Kidney (tissue), 14 donors: ENCODE measurements around the gene PLTP. TPM values are rescaled to one million over a fixed set of nuclear protein-coding genes. Genes with fewer than 3 reads are reported as not detected.

Experiments used
- DNase-seq, 5 donors: peaks; one replicate each; pipeline ENCODE4 v3.0.0-alpha.2; 2013 to 2020
- FAIRE-seq: peaks from 2 replicates; lab custom pipeline; 2012; peaks lifted over from hg19 to GRCh38; lab: Jason Lieb, UNC
- H3K27ac ChIP-seq, 2 donors: one replicate each; pipeline ENCODE4 v1.7.0; 2013; ENCODE audit warnings: low read depth in 2 of 2, low read length in 2 of 2, inconsistent platforms in 1 of 2
- H3K27me3 ChIP-seq: one replicate; pipeline ENCODE4 v1.7.1; 2013; ENCODE audit warnings: low read length, inconsistent platforms; ENCODE audit not compliant: control insufficient read depth, insufficient read depth
- H3K36me3 ChIP-seq, 3 donors: one replicate each; pipeline versions ENCODE4 v1.7.0 to v1.7.1; 2013; ENCODE audit warnings: low read length in 3 of 3, control low read depth in 1 of 3, inconsistent platforms in 1 of 3; ENCODE audit not compliant: insufficient read depth in 3 of 3, control insufficient read depth in 2 of 3
- H3K4me1 ChIP-seq, 3 donors: one replicate each; pipeline versions ENCODE4 v1.7.0 to v1.7.1; 2013; ENCODE audit warnings: low read length in 3 of 3, inconsistent platforms in 1 of 3, low read depth in 1 of 3; ENCODE audit not compliant: control insufficient read depth in 2 of 3, insufficient read depth in 2 of 3
- H3K4me3 ChIP-seq, 3 donors: one replicate each; pipeline versions ENCODE4 v1.7.0 to v1.8.1; 2013; ENCODE audit warnings: low read length in 3 of 3, control low read depth in 1 of 3, inconsistent platforms in 1 of 3
- H3K9ac ChIP-seq, 3 donors: one replicate each; pipeline versions ENCODE4 v1.7.0 to v1.7.1; 2013; ENCODE audit warnings: low read length in 3 of 3, control low read depth in 1 of 3, inconsistent platforms in 1 of 3
- H3K9me3 ChIP-seq, 3 donors: one replicate each; pipeline versions ENCODE4 v1.7.0 to v1.7.1; 2013; ENCODE audit warnings: low read length in 3 of 3, control low read depth in 1 of 3, inconsistent platforms in 1 of 3; ENCODE audit not compliant: control insufficient read depth in 2 of 3, insufficient read depth in 1 of 3
- CTCF ChIP-seq: IDR thresholded peaks from 3 replicates; pipeline ENCODE4 v1.5.1; 2012; ENCODE audit warnings: mild to moderate bottlenecking, moderate library complexity, borderline replicate concordance; ENCODE audit not compliant: insufficient read depth; ENCODE audit errors: extremely low read depth
- intact Hi-C: fragments of 100-400 bp; cut with DNase I; formaldehyde crosslinking; loops from one replicate; pipeline ENCODE4 v1.11.1; 2022
- polyA plus RNA-seq: library from polyadenylated mRNA; stranded (reverse); fragments of 350-450 nt; fragmentation: Illumina TruSeq; extraction: RNeasy Lipid Tissue Mini Kit (QIAGEN cat#74804); gene quantifications from one replicate; pipeline ENCODE4 v1.2.3, GENCODE V29; 2014; ENCODE audit warnings: low read depth, low replicate concordance; ENCODE audit not compliant: insufficient read depth
- total RNA-seq: library from RNA; stranded (reverse); fragmentation: NEBNext Ultra II Directional; extraction: Animal tissue kit (Norgen Biotek cat#: 25700); gene quantifications from one replicate; pipeline ENCODE4 v1.2.1, GENCODE V29; 2021
- donor health status: control.
- donor health status: control.
- donor health status: control.
- donor health status: control.
- donor health status: control.
- donor health status: DM: yes; HTN: yes; CAD: no.
- donor health status: Normal renal cell carcinoma (clear cell type).

PLTP gene
- total and polyA plus RNA-seq, 2 donors from 2014 or later = 345 to 790 TPM

- TF ChIP-seq CTCF = no peak
- intact Hi-C loops = no loop called here
- Histone ChIP-seq H3K4me1 (no peaks in the 10 kb centered on the region), H3K4me3 (no peak overlapping the region), H3K9me3 (no peaks in the 10 kb centered on the region), H3K9ac (no peak overlapping the region), H3K27ac (no peak overlapping the region), H3K27me3 (no peaks in the 10 kb centered on the region), H3K36me3 (peaks cover 5 to 29% (median 25%) of the 10 kb centered on the region in 3 donors)
- FAIRE-seq (no peak), DNase-seq (peak in 1 of 5 donors; percentile 56)
These were observed 13.7 kb downstream of the PLTP start for GRCh38 chr20:45898285-45898684.

- Histone ChIP-seq H3K4me1 (peaks cover 0 to 4% (median 0%) of the 10 kb centered on the region in 3 donors), H3K4me3 (no peak overlapping the region), H3K27ac (no peak overlapping the region), H3K9ac (no peak overlapping the region), H3K36me3 (peaks cover 5 to 29% (median 25%) of the 10 kb centered on the region in 3 donors), H3K27me3 (no peaks in the 10 kb centered on the region), H3K9me3 (no peaks in the 10 kb centered on the region)
- intact Hi-C loops = no loop called here
- TF ChIP-seq CTCF = no peak
- DNase-seq (no peak), FAIRE-seq (no peak)
These were observed 14.3 kb downstream of the PLTP start for GRCh38 chr20:45897692-45898091.

GRCh38 chr20:45897289-45897688, 14.7 kb downstream of the PLTP start:
- no peak for TF ChIP-seq CTCF
- DNase-seq (no peak), FAIRE-seq (no peak)
- peaks cover 0 to 7% (median 0%) of the 10 kb centered on the region in 3 donors for H3K4me1 ChIP-seq
- no peaks in the 10 kb centered on the region for H3K9me3 ChIP-seq
- no peak overlapping the region for H3K4me3 ChIP-seq
- intact Hi-C loops = no loop called here
- no peak overlapping the region for H3K9ac ChIP-seq
- H3K36me3 ChIP-seq = peaks cover 5 to 29% (median 25%) of the 10 kb centered on the region in 3 donors
- no peaks in the 10 kb centered on the region for H3K27me3 ChIP-seq
- no peak overlapping the region for H3K27ac ChIP-seq

- Histone ChIP-seq H3K4me3 (no peak overlapping the region), H3K4me1 (peaks cover 0 to 13% (median 0%) of the 10 kb centered on the region in 3 donors), H3K9ac (no peak overlapping the region), H3K36me3 (peaks cover 5 to 29% (median 25%) of the 10 kb centered on the region in 3 donors), H3K27ac (no peak overlapping the region), H3K9me3 (no peaks in the 10 kb centered on the region), H3K27me3 (no peaks in the 10 kb centered on the region)
- FAIRE-seq (no peak), DNase-seq (peak in 1 of 5 donors; percentile 29)
- no peak for TF ChIP-seq CTCF
- intact Hi-C loops = no loop called here
These were observed 15.3 kb downstream of the PLTP start for GRCh38 chr20:45896641-45897161.
